ENCODE data around the gene ZNF827.

GRCh38 chr4:145825255-145825654 is 113.4 kb downstream of the ZNF827 start:
- no peak for TF ChIP-seq CTCF (IDR thresholded peaks at IDR 0.05; ENCODE audit: insufficient read depth, low read length, poor library complexity, severe bottlenecking)
- no peak for TF ChIP-seq EZH2phosphoT487 (conservative IDR thresholded peaks at IDR 0.05; ENCODE audit: low read length)
